SH-SY5Y (cell line): Measurements from ENCODE around the gene HS6ST3.

Source experiments
- GATA2 ChIP-seq: IDR thresholded peaks from 2 replicates; pipeline ENCODE4 v1.6.1; 2011; ENCODE audit warnings: mild to moderate bottlenecking, low read depth, low read length
- GATA3 ChIP-seq: IDR thresholded peaks from 2 replicates; pipeline ENCODE4 v1.6.1; 2011; ENCODE audit warnings: low read depth, mild to moderate bottlenecking, low read length, moderate library complexity

DNA sequence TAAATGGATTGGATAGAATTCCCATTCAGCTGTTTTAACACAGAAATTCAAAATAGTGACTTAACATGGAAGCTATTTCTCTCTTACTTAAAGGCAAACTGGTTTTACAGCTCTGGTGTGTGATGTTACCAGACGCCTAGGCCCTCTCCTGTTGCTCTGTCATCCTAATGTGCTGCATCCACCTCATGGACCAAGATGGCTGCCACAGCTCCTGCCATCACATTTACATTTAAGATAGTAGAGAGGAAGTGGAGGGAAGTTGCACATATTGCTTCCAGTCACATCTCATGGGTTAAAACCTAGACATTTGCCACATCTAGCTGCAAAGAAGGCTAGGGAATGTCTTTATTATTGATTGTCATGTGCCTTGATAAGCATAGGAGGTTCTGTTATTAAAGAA is 746.8 kb downstream of the HS6ST3 start:
- no peak for TF ChIP-seq GATA2
- TF ChIP-seq GATA3: no peak
